CD4-positive, alpha-beta T cell treated with Interleukin-10 for 1 hour (primary cell): ENCODE measurements around the gene ACSL1.
"Not testable (repeated sequence)": the region's sequence is repeated elsewhere in the genome, so short reads cannot be mapped to it uniquely, and the experiment has no call there.

Source experiments
- DNase-seq: peaks from one replicate; pipeline ENCODE4 v3.0.0-alpha.2; 2020

Gene ACSL1

GRCh38 chr4:184825896-184826690, at the start of gene ACSL1:
TSS of gene ACSL1 (minus strand) at chr4:184825968. CDS start at chr4:184803514, 22,454 bp downstream.
- DNase-seq, result peak; percentile 86

GRCh38 chr4:184873054-184873453, 47.3 kb upstream of the ACSL1 start:
- DNase-seq, result no peak

- DNase-seq, result no peak
Measured at GRCh38 chr4:184870718-184871117, 45.0 kb upstream of the ACSL1 start.

GRCh38 chr4:184868623-184869022, 42.9 kb upstream of the ACSL1 start:
- DNase-seq, result no peak

GRCh38 chr4:184863916-184864315, 38.1 kb upstream of the ACSL1 start:
- no peak for DNase-seq

GRCh38 chr4:184861047-184861446, 35.3 kb upstream of the ACSL1 start:
- no peak for DNase-seq

GRCh38 chr4:184860018-184860779, 34.4 kb upstream of the ACSL1 start:
- DNase-seq, result peak; percentile 4

GRCh38 chr4:184857441-184858121, 31.8 kb upstream of the ACSL1 start:
- DNase-seq, result no peak

- no peak for DNase-seq
Measured at GRCh38 chr4:184856277-184856609, 30.5 kb upstream of the ACSL1 start.

- peak; percentile 19 for DNase-seq
Measured at GRCh38 chr4:184854673-184855072, 28.9 kb upstream of the ACSL1 start.

GRCh38 chr4:184853436-184853835, 27.7 kb upstream of the ACSL1 start:
- no peak for DNase-seq

- DNase-seq, result no peak
Measured at GRCh38 chr4:184851886-184852285, 26.1 kb upstream of the ACSL1 start.

- peak; percentile 26 for DNase-seq
Measured at GRCh38 chr4:184851200-184851541, 25.4 kb upstream of the ACSL1 start.

GRCh38 chr4:184850431-184851199, 24.8 kb upstream of the ACSL1 start:
- no peak for DNase-seq

- no peak for DNase-seq
Measured at GRCh38 chr4:184850018-184850417, 24.2 kb upstream of the ACSL1 start.

GRCh38 chr4:184849185-184849584, 23.4 kb upstream of the ACSL1 start:
- no peak for DNase-seq

- DNase-seq, result no peak
Measured at GRCh38 chr4:184848510-184848909, 22.7 kb upstream of the ACSL1 start.

GRCh38 chr4:184846531-184846930, 20.8 kb upstream of the ACSL1 start:
- DNase-seq, result no peak

- no peak for DNase-seq
Measured at GRCh38 chr4:184845367-184846021, 19.7 kb upstream of the ACSL1 start.

GRCh38 chr4:184844742-184845141, 19.0 kb upstream of the ACSL1 start:
- no peak for DNase-seq

- DNase-seq, result no peak
Measured at GRCh38 chr4:184843984-184844554, 18.3 kb upstream of the ACSL1 start.

GRCh38 chr4:184839075-184839399, 13.3 kb upstream of the ACSL1 start:
- DNase-seq, result not testable (repeated sequence)
